GM10248 (cell line): ENCODE data around the gene SLC17A5.
"Not testable (repeated sequence)": the region's sequence is repeated elsewhere in the genome, so short reads cannot be mapped to it uniquely, and the experiment has no call there.

ENCODE experiments used
- CTCF ChIA-PET: fragments of 300-600 bp; sonication (Branson Sonifier 250); formaldehyde crosslinking; extraction: SDS; loops from one replicate; lab custom pipeline; 2021; ENCODE audit warnings: antibody characterized with exemption; lab: Yijun Ruan, JAX
- POLR2A ChIA-PET: fragments of 350-650 bp; sonication (Branson Sonifier 250); formaldehyde crosslinking; extraction: SDS; loops from one replicate; lab custom pipeline; 2020; ENCODE audit warnings: antibody characterized with exemption; lab: Yijun Ruan, JAX
- DNase-seq: peaks from one replicate; pipeline ENCODE4 v3.0.0; 2012; ENCODE audit errors: extremely low spot score
- CTCF ChIP-seq: IDR thresholded peaks from 2 replicates; pipeline ENCODE4 v1.5.1; 2012; ENCODE audit warnings: mild to moderate bottlenecking, low read depth; ENCODE audit errors: extremely low read depth, missing control alignments, control extremely low read depth

The SLC17A5 gene

GRCh38 chr6:73636048-73636447 lies 17.7 kb downstream of the SLC17A5 start:
- TF ChIP-seq CTCF: no peak
- ChIA-PET POLR2A (no interaction called here), CTCF (interaction anchor here (0.9 to 1.3 kb wide), 2 partner anchors 17 to 136 kb away, joined by 3 read pairs; no protein-coding TSS in a partner anchor)
- no peak for DNase-seq

GRCh38 chr6:73632346-73632745 lies 21.4 kb downstream of the SLC17A5 start:
- ChIA-PET POLR2A (no interaction called here), CTCF (interaction anchor here (1.2 to 2.7 kb wide), 4 partner anchors 12 to 66 kb away, joined by 3 to 19 read pairs (median 6); no protein-coding TSS in a partner anchor)
- DNase-seq: no peak
- TF ChIP-seq CTCF: no peak

GRCh38 chr6:73631849-73632248 lies 21.9 kb downstream of the SLC17A5 start:
- DNase-seq: no peak
- TF ChIP-seq CTCF: no peak
- ChIA-PET POLR2A (no interaction called here), CTCF (interaction anchor here (1.2 to 2.7 kb wide), 4 partner anchors 13 to 65 kb away, joined by 3 to 19 read pairs (median 6); partner anchors contain the start of gene SLC17A5)

- ChIA-PET CTCF (interaction anchor here (1.1 to 2.7 kb wide), 3 partner anchors 8 to 19 kb away, joined by 3 to 19 read pairs (median 4); no protein-coding TSS in a partner anchor), POLR2A (no interaction called here)
- DNase-seq: no peak
- no peak for TF ChIP-seq CTCF
Observed at GRCh38 chr6:73630401-73630800, 23.4 kb downstream of the SLC17A5 start.

GRCh38 chr6:73624896-73625295 lies 28.9 kb downstream of the SLC17A5 start:
- ChIA-PET CTCF (interaction anchor here (0.9 to 1.4 kb wide), 2 partner anchors 28 to 32 kb away, joined by 3 to 6 read pairs; partner anchors contain the start of gene SLC17A5), POLR2A (no interaction called here)
- no peak for DNase-seq
- no peak for TF ChIP-seq CTCF

- POLR2A ChIA-PET, DNase-seq: not testable (repeated sequence)
- CTCF ChIA-PET: interaction anchor here (1.0 kb wide), 1 partner anchor 45 kb away, joined by 3 read pairs; no protein-coding TSS in a partner anchor
Observed at GRCh38 chr6:73623480-73623879, 30.3 kb downstream of the SLC17A5 start.

GRCh38 chr6:73618082-73618481 lies 35.7 kb downstream of the SLC17A5 start:
- POLR2A ChIA-PET, DNase-seq, CTCF ChIA-PET: not testable (repeated sequence)
